Measurements from ENCODE around the gene FGD6.

The FGD6 gene

DNA sequence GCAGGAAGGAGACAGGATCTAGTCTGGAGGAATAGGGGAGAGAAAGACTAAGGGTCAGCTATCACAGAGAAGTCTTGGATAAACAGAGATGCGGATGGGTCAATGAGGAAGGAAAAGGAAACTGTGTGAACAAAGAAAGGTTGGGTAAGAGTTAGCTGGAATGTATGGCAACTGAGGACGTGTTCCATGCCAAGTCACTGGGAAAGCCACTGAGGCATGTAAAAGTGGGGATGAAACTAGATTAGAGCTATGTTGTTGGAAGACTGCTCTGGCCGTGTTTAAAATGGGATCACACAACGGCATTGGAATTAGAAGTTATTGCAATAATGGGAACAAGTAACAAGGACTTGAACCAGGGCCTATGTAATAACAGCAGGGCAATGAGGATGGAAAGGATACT is 139.9 kb downstream of the FGD6 start:
- no peak for DNase-seq

DNA sequence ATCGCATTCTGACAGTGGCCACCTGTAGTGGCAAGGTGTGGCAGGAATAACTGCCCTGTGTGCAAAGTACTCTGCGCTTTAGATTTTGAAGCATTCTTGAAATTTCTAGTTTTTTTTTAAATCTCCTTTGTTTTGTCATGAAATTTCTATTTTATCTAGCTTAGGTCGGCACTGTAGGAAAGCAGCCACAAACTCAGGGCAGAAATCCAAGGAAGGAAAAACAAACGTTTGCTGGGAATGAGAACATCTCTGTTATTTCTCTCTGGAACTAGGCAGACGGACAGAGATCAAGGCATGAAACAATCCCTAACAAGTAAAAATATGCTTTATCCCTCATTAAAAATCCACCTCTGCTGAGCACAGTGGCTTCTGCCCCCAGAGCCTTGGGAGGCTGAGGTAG is 142.5 kb downstream of the FGD6 start:
- DNase-seq = no peak

GRCh38 chr12:95073698-95074520 is 143.4 kb downstream of the FGD6 start:
- no peak for DNase-seq

DNA sequence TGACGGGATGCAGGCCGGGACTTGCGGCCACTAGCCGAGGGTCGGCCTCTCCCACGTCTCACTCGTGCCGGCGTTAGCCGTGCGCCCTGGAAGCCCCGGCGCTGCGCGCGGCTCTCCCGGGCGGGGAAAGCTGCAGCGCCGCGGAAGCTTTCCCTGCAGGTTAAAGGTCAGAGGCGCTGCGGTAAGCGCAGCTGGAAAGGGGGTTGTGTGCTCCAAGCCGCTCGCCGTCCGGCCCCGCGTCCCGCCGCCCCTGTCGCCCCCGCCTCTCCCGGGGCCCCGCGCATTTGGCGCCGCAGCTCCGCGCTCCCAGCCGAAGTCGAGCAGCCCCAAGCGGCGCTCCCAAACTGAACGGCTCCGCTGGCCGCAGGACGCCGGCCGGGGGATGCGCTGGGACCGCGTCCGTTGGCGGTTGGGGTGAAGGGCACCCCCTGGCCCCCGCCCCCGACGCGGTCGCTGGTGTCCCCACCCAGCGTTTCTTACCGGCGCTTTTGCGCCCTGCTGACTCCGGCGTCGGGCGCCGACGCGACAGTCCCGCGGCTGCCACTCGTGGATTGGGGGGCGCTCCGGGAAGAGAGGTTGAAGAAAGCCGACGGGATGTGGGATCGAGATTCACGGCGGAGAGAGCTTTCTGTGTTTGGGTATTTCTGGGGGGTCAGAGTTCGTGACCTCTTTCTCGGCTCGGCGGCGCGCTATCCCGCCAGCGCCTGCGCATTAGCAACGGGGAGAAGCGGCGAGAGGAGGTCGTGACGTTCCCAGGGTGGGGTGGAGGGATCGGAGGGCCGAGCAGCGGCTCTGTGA is 144.2 kb downstream of the FGD6 start, which contains the start of gene NR2C1:
TSS of gene NR2C1 (minus strand) at position 719 of the 798 bp plus-strand sequence. CDS start 6,234 bp downstream, outside the sequence.
- DNase-seq = peak; percentile 93 to 97

DNA sequence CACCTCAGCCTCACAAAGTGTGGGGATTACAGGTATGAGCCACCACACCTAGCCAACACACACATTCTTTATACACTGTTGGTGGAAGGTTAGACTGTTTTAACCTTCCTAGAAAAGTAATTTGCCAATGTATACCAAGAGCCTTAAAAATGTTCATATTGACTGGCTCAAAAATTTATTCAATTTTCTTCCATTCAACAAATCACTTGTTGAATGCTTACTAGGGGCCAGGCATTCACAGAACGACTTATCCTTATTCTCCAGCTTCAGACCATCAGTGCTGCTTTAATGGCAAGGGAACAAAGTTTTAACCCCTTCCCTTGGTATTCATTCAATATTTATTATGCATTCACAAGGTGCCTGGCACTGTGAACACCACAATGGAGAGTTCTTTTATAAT is 146.9 kb downstream of the FGD6 start:
- DNase-seq = no peak

DNA sequence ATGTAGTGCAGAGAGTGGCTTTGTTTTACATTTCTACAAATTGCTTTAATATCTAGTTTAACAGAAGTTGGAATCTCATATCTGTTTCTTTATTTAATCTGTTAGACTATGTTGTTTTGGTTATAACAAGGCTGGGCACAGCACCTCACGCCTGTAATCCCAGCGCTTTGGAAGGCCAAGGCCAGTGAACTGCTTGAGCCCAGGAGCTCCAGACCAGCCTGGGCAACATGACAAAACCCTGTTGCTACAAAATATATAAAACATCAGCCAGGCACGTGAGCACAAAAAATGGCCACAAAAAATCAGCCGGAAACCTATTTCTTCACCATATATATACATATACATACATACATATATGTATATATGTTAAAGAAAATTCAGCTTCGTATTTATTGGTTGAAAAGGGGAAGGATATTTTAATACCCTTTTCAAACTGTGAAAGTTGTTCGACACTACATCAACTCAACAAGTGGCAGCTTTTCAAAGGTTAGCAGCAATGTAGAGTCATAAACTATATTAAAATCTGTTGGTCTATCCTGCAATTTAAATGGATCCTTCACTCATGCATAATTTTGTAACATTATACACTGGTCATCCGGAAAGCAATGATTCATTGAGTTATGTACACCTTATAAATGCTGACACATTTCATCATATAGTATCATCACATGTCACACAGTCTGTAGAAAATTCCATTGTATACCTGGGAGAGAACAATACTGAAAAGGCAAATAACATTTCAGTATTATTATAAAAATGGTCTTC is 151.0 kb downstream of the FGD6 start:
- no peak for DNase-seq

DNA sequence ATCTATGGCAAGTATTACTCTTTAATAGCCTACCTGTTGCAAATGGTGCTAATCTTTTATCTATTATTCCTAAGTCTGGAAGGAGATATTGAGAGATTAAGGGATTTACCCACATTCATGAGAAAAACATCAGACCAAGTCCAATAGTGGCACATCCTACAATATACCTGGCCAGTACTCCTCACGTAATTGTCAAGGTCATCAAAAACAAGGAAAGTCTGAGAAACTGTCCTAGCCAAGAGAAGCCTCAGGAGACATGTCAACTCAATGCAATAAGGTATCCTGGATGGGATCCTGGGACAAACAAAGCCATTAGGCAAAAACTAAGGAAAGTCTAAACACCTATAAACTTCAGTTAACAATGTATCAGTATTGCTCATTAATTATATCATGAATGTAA is 156.3 kb downstream of the FGD6 start:
- no peak for DNase-seq

DNA sequence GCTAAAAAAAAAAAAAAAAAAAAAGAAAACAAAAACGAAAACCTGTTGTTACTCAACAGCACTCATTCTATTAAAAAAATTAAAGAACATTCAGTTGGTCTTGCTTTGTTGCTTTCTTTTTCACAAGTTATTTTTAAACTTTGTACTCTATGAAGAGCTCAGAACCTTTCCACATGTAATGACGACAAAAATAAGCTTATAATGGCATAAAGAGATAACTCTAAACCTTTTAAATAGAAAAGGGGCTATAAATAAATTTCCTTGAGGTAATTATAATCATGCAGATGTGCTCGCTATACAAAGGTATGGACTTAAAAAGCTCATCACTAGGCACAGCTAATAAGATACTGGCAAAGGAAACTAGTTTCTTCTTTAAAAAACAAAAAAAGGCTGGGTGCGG is 157.3 kb downstream of the FGD6 start:
- DNase-seq = no peak

GRCh38 chr12:95057424-95057823 is 159.8 kb downstream of the FGD6 start:
- no peak for DNase-seq

- DNase-seq = no peak
These were observed 162.2 kb downstream of the FGD6 start for GRCh38 chr12:95055057-95055456.

DNA sequence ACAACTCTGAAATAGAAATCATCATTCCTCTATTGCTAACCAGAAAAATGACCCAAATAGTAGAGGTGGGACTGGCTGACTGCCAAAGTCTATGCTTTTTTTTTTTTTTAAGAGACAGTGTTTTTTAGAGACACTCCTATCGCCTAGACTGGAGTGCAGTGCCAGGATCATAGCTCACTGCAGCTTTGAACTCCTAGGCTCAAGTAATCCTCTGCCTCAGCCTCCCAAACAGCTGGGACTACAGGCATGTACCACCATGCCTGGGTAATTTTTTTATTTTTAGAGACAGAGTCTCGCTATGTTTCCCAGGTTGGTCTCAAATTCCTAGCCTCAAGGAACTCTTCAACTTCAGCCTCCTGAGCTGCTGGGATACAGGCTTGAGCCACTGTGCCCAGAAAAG is 163.1 kb downstream of the FGD6 start:
- DNase-seq = no peak

GRCh38 chr12:95051241-95051640 is 166.0 kb downstream of the FGD6 start:
- DNase-seq = no peak

DNA sequence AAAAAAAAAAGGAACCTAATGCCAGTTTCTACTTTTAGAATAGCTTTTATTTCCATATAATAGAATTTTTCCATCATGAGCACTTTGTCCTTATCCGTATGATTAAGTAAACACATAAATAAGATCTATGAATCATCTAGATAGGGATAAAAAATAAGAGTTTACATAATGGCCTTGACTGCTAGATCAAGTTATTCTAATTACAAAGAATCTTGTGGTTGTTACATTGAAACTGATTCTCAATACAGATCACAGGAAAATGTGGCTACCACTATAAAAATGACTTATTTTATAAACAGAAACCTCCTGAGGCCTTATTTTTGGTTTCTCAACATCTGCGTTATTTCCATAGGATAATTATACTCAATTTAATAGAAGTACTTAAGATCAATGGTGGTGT is 179.4 kb downstream of the FGD6 start:
- DNase-seq = no peak

GRCh38 chr12:95034750-95035149 is 182.5 kb downstream of the FGD6 start:
- DNase-seq = no peak

All from NCI-H2081 (cell line).